Activated naive CD4-positive, alpha-beta T cell treated with Interleukin-2 at 50 U/mL for 16 hours (primary cell): ENCODE results near the gene PRKAG2.
"Not testable (repeated sequence)": the region's sequence is repeated elsewhere in the genome, so short reads cannot be mapped to it uniquely, and the experiment has no call there.

Experiments used
- DNase-seq: peaks from one replicate; pipeline ENCODE4 v3.0.0-alpha.2; 2020

Gene PRKAG2

DNA sequence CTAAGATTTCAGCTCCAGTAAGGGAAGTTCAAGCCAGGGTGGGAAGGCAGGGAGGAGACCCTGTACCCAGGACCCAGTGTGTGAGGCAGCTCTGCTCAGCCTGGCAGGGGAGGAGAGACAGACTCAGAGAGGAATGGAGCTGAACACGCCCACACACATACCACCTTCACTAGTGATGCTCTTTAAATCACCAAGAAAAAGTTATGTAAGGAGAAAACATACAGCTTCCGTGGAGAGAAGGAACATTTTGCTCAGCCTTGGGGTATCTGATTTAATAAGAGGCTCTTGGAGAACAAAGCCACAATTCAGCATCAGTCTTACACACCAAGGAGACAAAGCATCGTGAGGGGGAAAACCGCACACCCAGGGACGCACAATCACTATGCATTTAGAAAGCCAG, 62.9 kb downstream of the PRKAG2 start:
- DNase-seq: no peak

DNA sequence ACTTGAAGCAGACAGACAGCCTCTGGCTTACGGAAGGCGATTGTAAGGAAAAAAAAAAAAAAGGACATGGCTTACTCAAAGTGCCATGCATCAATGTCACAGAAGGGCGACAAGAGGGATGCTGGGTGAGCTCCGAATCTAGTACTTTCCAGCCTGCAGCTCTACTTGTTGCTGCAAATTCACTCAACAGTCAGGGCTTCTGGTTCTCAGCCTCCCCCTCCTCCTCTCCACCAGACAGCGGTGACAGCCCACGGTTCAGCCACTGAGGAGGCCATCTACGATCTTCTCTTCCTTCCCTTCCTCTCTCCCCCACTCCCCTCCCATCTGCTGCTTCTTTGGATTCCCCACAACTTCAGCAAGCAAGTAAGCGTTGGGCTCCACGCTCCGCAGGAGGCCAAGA, 63.5 kb downstream of the PRKAG2 start:
- DNase-seq: no peak

DNA sequence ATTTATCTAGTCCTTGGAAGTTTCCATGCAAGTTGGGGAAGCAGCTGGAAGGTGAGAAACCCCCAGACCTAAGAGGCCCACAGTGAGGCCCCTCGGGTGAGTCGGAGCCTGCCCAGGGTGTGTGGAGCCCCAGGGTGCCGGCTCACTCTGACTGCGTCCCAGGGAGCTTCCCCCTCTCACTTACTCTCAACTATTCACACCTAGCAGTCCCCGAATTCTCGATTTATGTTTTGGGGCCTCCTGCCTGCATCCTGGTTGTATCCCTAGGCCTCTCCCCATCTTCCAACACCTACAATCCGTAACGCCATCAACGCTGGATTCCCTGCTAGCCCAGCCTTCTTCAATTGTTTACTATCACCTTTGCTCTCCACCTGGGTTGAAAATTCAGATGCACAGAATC, 63.9 kb downstream of the PRKAG2 start:
- DNase-seq: no peak

DNA sequence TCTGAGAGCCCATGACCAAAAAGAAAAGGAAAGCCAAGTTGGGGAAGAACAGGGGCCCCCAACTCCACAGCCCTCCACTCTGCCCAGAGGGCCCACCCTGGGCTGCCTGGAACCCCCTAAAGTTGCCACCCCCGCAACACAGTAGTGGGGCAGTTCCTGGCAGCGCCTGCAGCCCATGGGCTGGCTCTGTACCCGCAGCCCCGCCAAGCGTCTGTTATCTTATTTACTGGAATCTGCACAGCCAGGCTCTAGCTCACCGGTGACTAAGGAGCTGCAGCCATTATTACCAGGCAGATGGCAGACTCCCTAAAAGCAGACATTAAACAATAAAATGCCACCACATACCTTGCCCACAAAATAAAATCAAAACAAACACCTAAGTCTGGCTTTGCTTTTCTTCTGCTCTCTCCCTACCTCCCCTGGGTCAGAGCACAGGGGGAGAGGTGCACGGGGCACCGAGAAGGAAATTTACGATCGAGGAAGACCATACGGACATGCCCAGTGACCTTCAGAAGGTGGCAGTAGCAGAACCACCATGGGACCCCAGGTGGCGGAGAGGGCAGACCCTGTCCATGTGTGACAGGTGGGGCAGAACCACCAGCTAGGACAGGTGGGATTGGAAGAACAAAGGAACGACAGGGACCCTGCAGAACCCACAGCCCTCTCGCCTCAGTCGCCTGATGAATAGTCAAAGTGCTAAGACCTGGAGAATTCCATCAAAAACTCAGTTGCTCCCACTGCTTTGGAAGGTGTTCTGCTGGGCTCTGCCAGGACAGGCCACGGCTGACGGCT, 66.3 kb downstream of the PRKAG2 start:
- DNase-seq: no peak

DNA sequence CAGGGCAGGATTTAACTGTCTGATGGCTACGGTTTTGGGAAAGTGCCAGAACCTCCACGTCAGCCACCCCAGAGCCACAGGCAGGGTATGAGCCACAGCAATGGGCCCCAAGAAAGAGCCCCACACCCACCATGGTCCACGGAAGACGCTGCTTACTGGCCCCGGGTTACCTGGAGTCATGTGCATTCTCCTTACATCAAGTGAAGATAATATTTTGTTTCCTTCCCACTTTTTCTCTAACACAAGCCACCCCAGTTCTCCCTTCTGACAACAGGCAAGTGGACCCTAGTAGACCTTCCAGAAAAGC, 67.1 kb downstream of the PRKAG2 start:
- DNase-seq: no peak

DNA sequence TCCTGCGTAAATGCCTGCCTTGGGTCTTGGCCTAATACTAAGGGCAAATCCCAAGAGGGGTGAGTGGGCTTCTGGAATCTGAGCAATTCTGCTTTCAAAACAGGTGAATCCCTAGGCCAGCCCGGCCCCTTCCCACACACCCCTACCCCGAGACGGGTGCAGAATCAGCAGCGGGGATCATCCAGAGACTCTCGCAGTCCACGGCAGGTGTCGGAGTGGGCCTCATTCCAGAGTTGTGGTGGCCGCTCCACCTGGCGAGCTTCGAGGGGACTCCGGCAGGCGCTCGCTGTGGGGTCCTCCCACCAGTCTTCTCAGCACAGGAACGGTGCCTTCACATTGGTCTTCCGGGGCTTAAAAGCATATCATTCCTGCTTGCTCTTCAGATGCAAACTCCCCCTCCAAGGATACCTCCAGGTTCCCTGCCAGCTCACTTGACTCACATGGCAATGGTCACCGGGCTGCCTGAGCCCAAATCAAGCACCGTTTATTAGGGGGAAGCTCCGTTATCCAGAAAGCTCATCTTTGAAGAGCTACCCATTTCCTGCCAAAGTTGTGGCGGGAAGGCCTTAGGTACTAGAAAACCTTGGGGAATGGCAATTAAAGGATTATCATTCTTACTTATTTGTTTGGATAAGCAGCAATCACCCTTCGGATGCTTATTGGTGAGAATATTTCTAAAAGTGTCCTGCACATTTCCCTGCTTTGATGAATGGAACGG, 67.6 kb downstream of the PRKAG2 start:
- DNase-seq: no peak

DNA sequence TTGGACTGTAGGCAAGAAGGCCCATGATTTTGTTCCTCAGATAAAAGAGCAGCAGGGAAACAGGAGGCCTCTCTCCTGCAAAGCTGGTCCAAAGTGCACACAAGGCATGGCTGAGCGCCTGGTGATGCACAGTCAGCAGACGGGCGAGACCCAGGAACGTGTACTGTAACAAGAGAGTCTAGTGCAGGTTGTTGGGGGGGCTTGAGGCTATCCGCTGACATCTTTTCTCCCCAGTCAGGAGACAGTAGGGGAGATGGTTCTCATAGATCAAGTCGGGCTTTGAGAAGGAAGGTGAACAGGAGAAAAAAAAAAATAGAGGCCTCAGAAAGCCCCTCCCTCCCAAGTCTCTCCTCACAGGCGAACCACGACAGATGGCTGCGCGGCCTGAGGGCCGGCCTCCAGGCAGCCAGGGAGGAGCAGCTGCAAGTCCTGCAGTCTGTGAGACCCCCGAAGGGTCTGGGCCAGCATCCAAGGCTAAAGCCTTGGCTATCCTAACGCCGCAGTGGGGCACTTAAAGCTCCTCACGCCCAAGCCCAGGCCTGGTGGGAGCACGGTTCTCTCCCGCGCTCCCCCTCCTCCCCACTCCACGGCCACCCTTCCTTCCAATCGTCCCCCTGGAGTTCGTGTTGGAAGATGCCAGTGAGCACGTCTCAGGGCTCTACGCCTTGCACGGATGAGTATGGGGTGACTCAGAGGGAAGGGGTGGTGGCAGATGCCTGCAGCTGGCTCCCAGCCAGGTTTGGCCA, 68.3 kb downstream of the PRKAG2 start:
- DNase-seq: no peak

DNA sequence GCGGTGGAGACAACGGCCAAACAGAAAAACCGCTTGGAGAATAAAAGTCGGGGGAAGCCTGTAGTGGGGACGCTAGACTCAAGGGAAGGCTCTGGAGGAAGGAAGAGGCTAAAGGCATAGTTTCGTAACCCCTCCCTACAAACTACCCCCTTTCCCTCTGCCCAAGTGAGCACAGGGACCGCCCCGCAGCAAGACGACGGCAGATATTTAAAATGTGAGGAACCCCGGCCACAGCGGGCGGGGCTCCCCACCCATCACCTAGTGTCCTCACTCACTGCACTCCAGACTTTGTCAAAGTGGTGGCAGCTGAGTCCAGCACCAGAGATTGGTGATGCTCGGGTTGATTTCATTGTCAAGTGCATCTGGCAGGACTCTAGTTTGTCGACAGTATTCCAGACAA, 69.1 kb downstream of the PRKAG2 start:
- no peak for DNase-seq

DNA sequence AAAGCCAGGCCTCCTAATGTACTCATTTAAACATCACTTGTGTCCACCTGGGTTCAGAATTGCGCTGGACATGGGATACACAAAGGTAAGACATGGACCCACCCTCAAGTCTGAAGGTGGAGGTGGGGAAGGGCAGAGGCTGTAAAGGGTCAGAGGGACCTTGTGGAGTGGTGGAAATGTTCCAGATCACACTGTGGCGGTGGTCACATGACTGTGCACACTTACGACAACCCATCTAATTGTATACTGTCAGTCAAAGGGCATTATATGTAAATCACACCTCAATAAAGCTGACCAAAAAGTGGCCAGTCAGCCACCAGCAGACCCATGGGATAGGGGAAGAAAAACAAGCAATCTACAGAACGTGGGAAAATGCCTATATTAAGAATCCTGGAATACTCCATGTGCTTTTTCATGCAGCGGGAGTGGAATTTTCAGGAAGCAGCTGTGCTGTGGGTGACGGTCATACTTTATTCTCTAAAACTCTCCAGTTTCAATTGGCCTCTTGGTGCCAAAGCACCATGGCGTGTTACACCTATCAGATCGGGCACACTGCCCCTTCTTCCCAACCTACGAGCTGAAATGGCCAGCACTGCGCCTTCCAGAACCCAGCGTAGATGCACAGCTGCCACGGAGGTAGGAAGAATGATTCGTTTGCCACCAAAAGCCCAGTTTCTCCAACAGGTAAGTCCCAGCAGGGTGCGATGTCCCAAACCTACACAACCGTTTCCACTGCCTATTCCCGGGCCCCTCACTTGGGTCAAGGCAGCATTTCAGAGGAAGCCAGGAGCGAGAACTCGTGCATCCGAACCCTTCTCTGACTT, 69.8 kb downstream of the PRKAG2 start:
- no peak for DNase-seq

DNA sequence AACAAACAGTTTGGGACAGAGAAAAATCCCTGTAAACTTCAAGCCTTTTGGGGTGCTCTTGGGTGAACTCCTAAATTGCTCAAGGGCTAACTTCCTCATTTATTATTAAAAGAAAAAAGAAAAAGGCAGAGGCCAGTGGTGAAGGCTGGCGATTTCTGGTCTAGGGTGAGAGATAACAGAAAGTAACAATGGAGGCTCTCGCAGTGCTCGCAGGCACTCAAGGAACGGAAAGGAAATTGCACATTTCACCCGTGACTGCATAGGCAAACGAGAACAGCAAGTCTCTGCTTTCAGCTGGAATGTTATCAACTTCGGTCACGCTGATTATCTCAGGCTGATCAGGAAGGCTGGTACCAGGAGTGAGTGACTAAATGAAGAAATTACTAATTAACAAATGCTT, 70.7 kb downstream of the PRKAG2 start:
- no peak for DNase-seq

DNA sequence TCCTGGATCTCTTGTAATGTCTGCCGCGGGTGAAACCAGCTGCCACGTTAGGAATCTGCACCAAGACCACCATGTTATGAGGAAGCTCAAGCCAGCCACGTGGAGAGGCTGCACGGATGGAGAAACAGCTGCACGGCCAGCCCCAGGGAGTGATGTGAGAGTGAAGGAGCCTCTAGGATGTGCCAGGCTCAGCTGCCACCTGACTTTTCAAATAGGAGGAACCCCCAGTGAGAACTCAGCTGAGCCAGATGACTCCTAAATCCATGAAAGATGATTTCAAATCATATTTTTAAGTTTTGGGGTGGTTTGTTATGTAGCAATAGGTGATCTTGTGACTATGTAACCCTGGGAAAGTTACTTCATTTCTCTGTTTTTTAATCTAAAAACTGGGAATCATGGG, 71.7 kb downstream of the PRKAG2 start:
- no peak for DNase-seq

DNA sequence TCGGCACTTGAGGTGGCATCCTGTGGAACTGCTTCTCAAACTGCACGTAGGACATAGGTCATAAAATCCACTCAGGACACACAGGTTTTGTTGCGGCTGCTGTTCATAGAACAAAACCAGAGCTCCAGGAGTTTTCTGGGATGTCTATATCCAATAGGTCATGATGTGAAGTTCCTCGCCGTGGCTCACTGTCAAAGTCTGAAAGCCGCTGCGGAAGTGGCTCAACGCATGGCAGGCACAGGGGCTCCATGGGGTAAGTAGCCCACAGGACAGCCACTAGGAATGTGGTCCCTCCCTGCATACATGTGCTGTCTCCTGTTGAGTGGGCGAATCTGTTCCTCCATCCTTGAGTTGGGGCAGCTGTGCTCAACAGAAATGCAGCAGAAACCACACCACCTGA, 72.2 kb downstream of the PRKAG2 start:
- DNase-seq: no peak

DNA sequence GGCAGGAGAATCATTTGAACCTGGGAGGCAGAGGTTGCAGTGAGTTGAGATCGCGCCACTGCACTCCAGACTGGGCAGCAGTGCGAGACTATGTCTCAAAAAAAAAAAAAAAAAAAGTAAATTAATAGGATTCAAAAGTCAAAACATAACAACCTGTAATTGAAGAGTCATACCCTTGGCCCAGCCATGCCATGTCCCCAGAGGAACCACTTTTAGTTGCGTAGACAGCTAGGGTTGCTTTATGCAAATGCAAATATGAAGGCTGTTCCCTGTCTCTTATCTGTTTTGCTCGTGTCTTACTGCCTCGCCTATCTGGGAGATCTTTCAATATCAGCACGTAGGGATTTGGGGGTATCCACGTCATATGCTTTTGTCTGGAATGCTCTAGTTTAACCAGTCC, 73.1 kb downstream of the PRKAG2 start:
- DNase-seq: no peak

DNA sequence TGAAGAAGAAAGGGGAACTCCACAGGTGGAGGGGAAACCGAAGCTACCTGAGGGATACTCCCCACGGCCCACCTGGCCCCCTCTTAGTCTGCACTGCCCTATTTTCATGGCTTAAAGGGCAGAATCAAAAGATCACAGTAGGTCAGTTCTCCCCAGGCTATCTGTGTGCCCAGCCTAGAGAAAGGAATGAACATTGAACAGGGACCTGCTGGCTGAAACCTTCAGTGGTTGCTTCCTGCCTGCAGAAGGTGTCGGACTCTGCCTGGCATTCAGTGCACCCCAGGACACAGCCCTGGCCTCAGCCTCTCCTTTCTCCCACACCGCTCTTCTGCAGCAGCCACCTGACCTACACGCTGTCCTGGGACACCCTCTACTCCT, 74.5 kb downstream of the PRKAG2 start:
- no peak for DNase-seq

DNA sequence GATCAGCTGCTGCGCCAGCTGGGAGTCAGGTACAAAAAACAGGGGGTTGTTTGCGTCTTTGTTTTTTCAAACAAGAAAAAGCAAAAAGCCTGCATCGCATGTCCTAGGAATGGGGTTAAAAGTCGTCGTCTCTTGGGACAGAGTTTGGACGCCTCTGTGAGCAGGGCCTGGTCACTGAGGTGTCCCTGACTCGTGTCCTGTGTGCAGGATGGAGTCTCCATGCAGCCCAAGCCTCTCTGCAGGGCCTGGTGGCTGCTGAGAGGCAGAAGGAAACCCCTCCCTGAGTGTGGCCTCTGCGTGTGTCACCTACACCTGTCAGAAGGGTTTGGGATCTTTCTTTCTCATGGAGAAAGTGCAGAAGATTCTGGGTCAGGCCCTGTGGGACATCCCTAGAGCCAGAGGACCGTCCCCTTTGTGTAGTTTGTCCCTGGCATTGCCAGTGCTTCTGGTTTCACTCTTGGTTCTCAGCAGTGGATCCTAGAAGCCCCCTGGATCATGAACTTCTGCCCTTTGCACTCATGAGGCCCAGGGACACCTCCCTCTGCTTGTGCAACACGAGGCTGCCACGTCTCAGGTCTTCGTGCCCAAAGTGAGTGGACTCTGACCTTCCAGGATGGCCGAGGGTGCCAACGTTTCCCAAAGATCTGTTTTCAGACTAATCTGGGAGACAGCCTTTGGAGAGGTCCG, 75.0 kb downstream of the PRKAG2 start:
- DNase-seq: no peak

DNA sequence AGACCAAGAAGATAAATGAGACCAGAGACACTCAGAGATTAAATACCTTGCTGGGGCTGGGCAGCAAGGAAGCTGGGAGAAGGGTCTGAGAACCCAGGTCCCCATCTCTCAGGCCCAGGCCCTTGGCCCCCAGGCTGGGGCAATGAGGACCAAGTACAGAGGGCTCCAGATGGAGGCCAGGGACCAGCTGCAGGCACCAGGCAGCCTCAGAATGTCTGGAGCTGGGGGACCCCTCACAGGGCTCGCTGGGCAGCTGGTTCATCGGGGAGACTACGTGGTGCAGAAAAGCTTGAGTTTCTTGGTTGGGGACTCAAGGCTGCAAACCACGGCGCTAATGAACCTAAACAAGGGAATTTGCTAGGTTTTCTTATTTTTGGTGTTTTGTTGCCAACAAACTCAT, 75.6 kb downstream of the PRKAG2 start:
- DNase-seq: no peak

DNA sequence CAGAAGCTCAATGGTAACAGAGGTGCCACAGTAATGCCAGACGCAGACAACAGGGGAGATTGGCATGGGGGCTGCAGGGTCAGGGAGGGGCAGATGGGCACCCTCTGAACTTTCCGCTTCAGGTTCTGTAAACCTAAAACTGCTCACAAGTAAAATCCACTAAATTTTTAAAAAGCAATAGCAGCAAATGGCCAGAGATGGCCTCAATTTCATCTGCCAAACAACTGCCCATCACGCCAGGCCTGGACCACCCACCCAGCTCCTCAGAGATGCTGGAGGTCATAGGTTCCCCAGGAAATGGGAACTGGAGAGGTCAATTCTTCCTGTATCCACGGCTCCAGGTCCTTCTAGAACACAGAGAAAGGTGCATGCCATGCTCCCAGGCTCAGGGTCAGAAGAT, 76.1 kb downstream of the PRKAG2 start:
- no peak for DNase-seq

DNA sequence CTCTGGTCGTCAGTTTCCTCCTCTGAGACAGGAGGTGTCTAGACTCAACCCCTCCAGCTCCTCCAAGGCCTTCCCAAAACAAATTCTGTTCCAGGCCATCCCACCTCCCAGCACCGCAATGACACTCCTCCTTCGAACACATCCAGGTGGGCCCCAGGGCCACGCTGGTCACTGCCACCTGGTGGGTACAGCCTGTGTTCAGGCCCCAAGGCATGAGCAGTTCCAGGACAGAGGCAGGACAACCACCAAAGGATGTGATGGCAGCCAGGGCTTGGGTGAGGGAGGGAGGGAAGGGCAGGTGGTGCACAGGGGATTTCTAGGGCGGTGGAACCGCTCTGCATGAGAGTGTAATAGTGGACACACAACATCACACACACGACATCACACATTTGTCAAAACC, 76.5 kb downstream of the PRKAG2 start:
- DNase-seq: no peak

DNA sequence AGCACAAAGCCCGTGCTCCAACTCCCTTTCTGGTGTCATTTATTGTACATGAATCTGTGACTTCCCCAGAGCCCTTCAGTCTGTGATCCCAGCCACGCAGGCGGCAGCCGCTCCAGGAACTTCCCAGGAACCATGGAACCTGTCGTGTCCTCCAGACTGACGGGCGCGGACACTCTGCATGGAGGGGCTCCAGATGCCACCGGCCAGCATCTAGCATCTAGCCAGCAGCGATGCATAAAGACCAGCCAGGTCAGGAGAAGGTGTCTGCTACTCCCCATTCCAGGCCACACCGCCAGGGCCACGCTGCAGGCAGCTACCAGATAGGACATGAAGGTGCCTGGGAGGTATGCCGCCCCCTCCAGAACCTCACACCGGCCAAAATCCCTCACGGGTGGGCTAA, 77.4 kb downstream of the PRKAG2 start:
- no peak for DNase-seq

DNA sequence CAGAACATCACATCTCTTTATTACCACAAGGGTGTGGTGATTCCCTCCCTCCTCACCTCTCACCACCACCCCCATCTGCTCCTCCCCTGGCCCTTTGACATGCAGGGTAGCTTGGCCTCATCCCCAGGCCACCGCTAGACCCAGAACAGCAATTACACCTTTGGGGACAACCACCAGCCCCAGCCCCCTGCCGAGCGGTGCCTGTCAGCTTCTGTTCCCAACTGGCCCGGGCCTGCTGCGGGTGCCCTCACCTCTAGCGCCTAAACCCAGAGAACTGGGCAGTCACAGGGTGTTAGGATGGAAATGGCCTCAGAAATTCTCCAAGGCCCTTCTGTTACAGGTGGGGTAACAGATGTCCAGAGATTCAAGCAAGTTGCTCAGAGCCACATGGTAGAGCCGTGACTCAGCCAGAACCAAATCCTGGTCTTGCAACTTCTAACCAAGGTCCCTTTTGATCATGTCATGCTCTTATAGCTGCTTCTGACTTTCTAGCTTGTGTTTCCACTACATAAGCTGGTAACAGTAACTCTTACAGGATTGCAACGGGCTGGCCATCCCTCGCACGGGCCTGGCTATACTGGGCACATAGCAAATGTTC, 78.0 kb downstream of the PRKAG2 start:
- DNase-seq: no peak

DNA sequence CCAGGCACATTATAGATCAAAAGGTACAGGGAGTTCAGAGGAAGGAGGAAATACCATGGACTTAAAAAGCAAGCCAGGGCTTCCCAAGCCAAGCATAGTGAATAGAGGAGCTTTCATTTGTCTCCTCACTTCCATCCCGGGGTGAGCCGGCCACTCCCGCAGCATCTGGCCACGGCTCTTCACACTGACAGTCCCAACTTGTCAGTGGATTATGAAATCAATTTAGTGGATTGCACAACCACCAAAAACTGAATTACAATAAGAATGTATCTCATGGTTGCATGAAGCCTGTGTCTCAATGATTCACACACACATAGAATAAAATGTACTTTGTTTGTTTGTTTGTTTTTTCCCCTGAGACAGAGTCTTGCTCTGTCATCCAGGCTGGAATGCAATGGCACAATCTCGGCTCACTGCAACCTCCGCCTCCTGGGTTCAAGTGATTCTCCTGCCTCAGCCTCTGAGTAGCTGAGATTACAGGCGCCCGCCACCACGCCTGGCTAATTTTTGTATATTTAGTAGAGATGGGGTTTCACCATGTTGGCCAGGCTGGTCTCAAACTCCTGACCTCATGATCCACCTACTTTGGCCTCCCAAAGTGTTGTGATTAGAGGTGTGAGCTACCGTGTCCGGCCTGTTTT, 79.1 kb downstream of the PRKAG2 start:
- DNase-seq: not testable (repeated sequence)
